ENCODE measurements around the gene ELF1. TPM values are rescaled to one million over a fixed set of nuclear protein-coding genes. Genes with fewer than 3 reads are reported as not detected.

Gene ELF1
- polyA plus RNA-seq, 1 experiment: 35.8 TPM

DNA sequence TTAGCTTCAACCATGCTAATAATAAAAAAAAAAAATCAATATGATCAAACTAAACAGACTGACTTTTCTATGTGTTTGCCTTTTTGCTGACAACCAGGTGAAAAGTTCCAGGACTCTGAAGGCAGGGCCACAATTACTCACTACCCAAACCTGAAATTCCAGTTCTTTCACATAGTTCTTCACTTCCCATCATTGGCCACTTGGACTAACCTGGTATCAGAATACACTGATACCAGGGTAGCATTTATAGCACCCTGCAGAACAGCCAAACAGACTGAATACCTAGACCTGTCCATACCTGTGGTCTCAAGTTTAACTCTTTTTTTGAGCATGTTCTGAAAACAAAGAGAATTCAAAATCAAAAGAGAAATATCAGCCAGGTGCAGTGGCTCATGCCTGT, 25.1 kb downstream of the ELF1 start:
- TF ChIP-seq, protein P1, sequence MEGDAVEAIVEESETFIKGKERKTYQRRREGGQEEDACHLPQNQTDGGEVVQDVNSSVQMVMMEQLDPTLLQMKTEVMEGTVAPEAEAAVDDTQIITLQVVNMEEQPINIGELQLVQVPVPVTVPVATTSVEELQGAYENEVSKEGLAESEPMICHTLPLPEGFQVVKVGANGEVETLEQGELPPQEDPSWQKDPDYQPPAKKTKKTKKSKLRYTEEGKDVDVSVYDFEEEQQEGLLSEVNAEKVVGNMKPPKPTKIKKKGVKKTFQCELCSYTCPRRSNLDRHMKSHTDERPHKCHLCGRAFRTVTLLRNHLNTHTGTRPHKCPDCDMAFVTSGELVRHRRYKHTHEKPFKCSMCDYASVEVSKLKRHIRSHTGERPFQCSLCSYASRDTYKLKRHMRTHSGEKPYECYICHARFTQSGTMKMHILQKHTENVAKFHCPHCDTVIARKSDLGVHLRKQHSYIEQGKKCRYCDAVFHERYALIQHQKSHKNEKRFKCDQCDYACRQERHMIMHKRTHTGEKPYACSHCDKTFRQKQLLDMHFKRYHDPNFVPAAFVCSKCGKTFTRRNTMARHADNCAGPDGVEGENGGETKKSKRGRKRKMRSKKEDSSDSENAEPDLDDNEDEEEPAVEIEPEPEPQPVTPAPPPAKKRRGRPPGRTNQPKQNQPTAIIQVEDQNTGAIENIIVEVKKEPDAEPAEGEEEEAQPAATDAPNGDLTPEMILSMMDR (IDR thresholded peaks at IDR 0.05; ENCODE audit: insufficient read depth, low read depth, low read length): no peak
- DNase-seq (ENCODE audit: low read depth): no peak
- Histone ChIP-seq H3K4me3 (ENCODE audit: low read depth, low read length) (no peak overlapping the region), H3K27me3 (ENCODE audit: control insufficient read depth, insufficient read depth, low read length) (no peaks in the 10 kb centered on the region), H3K36me3 (ENCODE audit: control insufficient read depth, insufficient read depth, low read length) (peaks cover 1% of the 10 kb centered on the region; the same call in 1 of the 2 replicates)
- POLR2A ChIA-PET: no interaction called here
- CTCF ChIA-PET: no interaction called here

DNA sequence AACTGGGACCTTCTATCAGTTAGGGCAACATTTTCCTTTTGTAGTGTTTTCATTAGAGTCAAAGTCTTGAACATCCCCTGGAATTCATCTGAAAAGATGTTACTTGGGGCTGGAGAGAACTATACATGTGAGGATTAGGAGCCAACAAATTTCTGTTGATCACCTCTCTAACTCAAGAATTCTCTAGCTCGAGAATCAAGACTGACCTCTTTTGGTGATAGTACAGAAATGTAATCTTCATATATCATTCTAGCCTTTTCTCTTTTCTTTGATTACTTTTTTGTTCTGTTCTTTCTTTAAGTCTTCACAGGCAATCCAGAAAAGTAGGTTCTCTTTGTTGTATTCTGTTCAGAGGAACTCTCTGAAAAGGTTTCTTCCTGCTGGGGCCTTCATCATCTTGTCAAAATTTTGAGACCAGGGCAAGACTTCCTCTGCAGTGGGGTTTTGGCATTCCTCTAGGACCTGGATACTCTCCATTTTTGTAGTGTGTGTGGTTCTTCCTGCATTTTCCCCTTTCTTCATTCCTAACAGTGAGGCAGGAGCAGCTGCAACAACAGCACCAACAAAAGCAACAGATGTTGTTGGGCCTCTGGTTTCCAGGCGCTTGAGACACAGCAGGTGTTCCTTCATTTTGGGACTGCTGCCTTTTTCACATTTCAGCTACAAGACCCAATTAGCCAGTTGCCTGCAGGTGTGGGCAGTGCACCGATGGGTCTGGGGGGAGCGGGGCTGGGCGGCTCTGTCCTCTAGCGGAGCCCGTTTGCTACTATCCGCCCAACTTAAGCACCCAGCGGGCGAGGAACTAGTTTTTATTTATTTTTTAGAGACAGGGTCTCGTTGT, 26.2 kb downstream of the ELF1 start:
- CTCF ChIA-PET: no interaction called here
- Histone ChIP-seq H3K36me3 (ENCODE audit: control insufficient read depth, insufficient read depth, low read length) (peaks cover under 1% of the 10 kb centered on the region; the same call in 1 of the 2 replicates), H3K27me3 (ENCODE audit: control insufficient read depth, insufficient read depth, low read length) (no peaks in the 10 kb centered on the region), H3K4me3 (ENCODE audit: low read depth, low read length) (no peak overlapping the region)
- DNase-seq (ENCODE audit: low read depth): no peak
- TF ChIP-seq, protein P1 (IDR thresholded peaks at IDR 0.05; ENCODE audit: insufficient read depth, low read depth, low read length): no peak
- POLR2A ChIA-PET: no interaction called here

DNA sequence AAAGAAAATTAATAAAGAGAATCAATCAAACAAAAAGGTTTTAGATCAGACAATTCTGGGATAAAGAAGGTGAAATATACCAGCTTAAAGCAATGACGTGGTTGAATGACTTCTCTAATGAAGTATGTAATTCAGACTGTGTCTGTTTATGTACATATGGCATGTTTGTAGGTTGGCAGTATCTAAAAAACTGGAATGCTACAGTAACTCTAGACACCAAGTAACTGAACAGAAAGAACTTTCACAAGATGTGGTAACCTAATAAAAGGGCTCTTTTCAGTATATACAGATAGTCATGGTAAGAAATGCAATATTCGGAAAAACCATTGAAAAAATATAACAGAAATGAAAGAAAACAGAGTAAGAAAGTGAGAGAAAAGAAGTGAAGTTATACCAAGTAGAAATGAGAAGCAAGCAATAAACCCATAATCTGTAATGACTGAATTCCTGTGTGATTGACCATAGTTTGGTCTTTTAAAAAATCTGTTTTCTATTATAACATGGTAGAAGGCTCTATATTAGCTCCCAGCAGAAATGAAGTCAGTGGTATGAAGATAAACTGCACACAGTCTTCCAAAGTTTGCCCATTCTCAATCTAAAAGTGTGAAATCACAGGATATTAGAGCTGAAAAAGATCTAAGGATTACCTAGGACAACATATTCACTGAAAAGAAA, 31.4 kb downstream of the ELF1 start:
- Histone ChIP-seq H3K27me3 (ENCODE audit: control insufficient read depth, insufficient read depth, low read length) (no peaks in the 10 kb centered on the region), H3K36me3 (ENCODE audit: control insufficient read depth, insufficient read depth, low read length) (no peaks in the 10 kb centered on the region), H3K4me3 (ENCODE audit: low read depth, low read length) (no peak overlapping the region)
- CTCF ChIA-PET: no interaction called here
- POLR2A ChIA-PET: no interaction called here
- DNase-seq (ENCODE audit: low read depth): no peak
- TF ChIP-seq, protein P1 (IDR thresholded peaks at IDR 0.05; ENCODE audit: insufficient read depth, low read depth, low read length): no peak

DNA sequence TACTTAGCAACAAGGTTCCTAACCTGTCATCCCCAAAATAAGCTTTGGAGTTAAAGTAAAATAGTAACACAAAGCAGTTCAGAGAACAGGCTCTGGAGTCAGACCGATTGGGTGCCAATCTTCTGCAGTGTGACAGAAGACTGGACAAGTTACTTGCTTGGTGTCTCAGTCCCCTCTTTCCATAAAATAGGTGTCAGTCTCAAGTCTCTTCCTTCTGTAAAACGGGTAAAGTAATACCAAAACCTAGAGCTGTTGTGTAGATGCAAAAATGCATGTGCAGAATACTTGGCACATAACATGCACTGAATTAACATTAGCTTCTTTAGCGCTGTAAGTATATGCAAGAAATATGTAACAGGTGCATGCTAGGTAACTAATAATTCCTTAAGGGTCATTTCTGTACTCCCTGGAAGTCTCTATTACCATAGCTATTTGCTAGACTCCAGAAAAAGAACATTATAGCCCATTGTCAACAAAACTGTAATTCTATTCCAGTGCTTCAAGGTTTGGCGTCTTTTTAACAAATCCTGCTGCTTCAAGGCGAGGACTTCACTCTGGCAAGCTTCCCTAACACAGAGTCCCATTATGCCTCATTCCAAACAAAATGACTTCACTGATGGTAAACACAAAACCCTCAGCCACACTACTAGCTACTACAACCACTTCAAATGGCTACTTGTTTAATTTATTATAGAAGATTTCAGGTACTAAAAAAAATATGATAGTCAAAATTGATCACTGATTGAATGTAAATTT, 32.8 kb downstream of the ELF1 start:
- POLR2A ChIA-PET: no interaction called here
- Histone ChIP-seq H3K4me3 (ENCODE audit: low read depth, low read length) (no peak overlapping the region), H3K36me3 (ENCODE audit: control insufficient read depth, insufficient read depth, low read length) (no peaks in the 10 kb centered on the region), H3K27me3 (ENCODE audit: control insufficient read depth, insufficient read depth, low read length) (no peaks in the 10 kb centered on the region)
- TF ChIP-seq, protein P1 (IDR thresholded peaks at IDR 0.05; ENCODE audit: insufficient read depth, low read depth, low read length): no peak
- CTCF ChIA-PET: interaction anchor here (0.9 to 1.4 kb wide), 3 partner anchors 12 to 67 kb away, joined by 3 read pairs; no protein-coding TSS in a partner anchor
- DNase-seq (ENCODE audit: low read depth): no peak
